ENCODE measurements around the gene CENPM. TPM values are rescaled to one million over a fixed set of nuclear protein-coding genes. Genes with fewer than 3 reads are reported as not detected.
A peak's percentile ranks its signal among the peaks of the same experiment; 100 is the strongest.
"Not testable (repeated sequence)": the region's sequence is repeated elsewhere in the genome, so short reads cannot be mapped to it uniquely, and the experiment has no call there.

CENPM gene
- polyA plus RNA-seq, 3 donors from 2014 or later = 4.3 to 9.3 (median 5.5) TPM

DNA sequence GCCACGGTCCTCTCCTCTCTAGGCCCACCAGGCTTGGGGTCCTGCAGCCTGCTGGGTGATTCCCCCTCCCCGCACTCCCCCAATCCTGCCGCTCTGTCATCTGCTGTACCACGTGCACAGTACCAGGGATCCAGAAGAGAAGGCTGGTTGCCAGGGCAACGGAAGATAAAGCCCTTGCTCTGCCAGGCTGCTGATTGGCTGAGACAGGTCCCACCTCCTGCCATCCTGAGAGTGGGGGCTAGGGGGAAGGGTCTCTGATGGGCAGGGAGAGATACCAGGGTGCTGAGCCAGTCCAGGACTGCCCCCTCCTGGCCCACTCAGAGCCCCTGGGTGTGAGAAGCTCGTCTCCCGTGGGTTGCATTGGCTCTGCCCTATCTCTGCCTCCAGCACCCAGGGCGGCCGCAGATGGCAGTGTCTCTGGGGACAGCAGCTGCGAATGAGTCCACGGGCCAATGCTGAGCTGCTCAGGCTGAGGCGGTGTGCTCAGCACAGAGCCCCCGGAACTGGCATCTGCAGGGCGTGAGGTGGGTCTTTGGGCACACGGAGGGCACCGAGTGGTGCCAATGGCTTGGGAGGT, 5.0 kb upstream of the CENPM start, which contains the start of gene SMIM45:
TSS of gene SMIM45 (plus strand) at position 253 of the 577 bp plus-strand sequence.
- no peak for DNase-seq
- Mint-ChIP-seq H3K27ac (no peak within 1 kb of the TSS), H3K4me3 (no peak within 1 kb of the TSS), H3K4me1 (peaks cover 4 to 6% of the 10 kb centered on the region in 2 donors), H3K36me3 (no peaks in the 10 kb centered on the region), H3K27me3 (ENCODE audit: low read depth in 3 of 3) (peaks cover 0 to 3% (median 0%) of the 10 kb centered on the region in 3 donors), H3K9me3 (no peaks in the 10 kb centered on the region)

- DNase-seq = no peak
- Mint-ChIP-seq H3K4me3 (no peak overlapping the region), H3K27me3 (ENCODE audit: low read depth in 3 of 3) (peaks cover 0 to 5% (median 4%) of the 10 kb centered on the region in 3 donors), H3K36me3 (no peaks in the 10 kb centered on the region), H3K4me1 (peaks cover 17% of the 10 kb centered on the region in 2 donors), H3K27ac (no peak overlapping the region), H3K9me3 (no peaks in the 10 kb centered on the region)
Measured at GRCh38 chr22:41949297-41949965, 2.5 kb upstream of the CENPM start.

- DNase-seq; H3K4me3 Mint-ChIP-seq; H3K27me3 Mint-ChIP-seq (ENCODE audit: low read depth in 3 of 3); H3K36me3 Mint-ChIP-seq; H3K9me3 Mint-ChIP-seq; H3K27ac Mint-ChIP-seq: not testable (repeated sequence)
- peaks cover 17% of the 10 kb centered on the region in 2 donors for H3K4me1 Mint-ChIP-seq
Measured at GRCh38 chr22:41948928-41949296, 2.0 kb upstream of the CENPM start.

DNA sequence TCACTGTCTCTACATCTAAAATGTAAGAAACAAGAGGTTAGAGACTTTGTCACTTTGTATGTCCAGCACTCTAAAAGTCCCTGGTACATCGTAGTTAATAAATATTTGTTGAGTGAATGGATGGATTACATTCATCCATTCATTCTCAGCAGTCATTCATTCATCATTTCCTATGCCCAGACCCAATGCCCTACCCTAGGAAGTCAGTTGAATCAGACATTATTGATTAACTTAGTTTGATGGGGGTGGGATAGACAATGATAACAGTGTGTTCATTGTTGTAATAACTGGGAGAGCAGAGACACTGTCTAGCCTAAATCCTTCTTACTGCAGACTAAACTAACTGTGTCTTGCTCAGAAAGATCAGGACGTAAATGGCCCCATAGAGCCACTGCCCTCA, 1.2 kb upstream of the CENPM start:
- no peak overlapping the region for H3K27ac Mint-ChIP-seq
- peaks cover 17% of the 10 kb centered on the region in 2 donors for H3K4me1 Mint-ChIP-seq
- peaks cover 0 to 5% (median 4%) of the 10 kb centered on the region in 3 donors for H3K27me3 Mint-ChIP-seq (ENCODE audit: low read depth in 3 of 3)
- no peak for DNase-seq
- no peaks in the 10 kb centered on the region for H3K36me3 Mint-ChIP-seq
- H3K4me3 Mint-ChIP-seq = peak overlapping the region in 2 of 5 donors; percentile 14 to 17
- no peaks in the 10 kb centered on the region for H3K9me3 Mint-ChIP-seq

GRCh38 chr22:41947424-41948080, 600 bp upstream of the CENPM start:
- Mint-ChIP-seq H3K27ac (peak overlapping the region in 1 of 6 donors; percentile 70), H3K27me3 (ENCODE audit: low read depth in 3 of 3) (peaks cover 0 to 6% (median 3%) of the 10 kb centered on the region in 3 donors), H3K36me3 (no peaks in the 10 kb centered on the region), H3K4me3 (peak overlapping the region; percentile 91 to 94 (median 93)), H3K9me3 (no peaks in the 10 kb centered on the region), H3K4me1 (peaks cover 17% of the 10 kb centered on the region in 2 donors)
- DNase-seq = no peak

- peak overlapping the region in 2 of 5 donors; percentile 3 to 15 for H3K4me3 Mint-ChIP-seq
- peak overlapping the region in 2 of 6 donors; percentile 15 to 47 for H3K27ac Mint-ChIP-seq
- H3K4me1 Mint-ChIP-seq = peaks cover 32 to 38% of the 10 kb centered on the region in 2 donors
- H3K27me3 Mint-ChIP-seq (ENCODE audit: low read depth in 3 of 3) = peaks cover 11 to 25% (median 15%) of the 10 kb centered on the region in 3 donors
- H3K9me3 Mint-ChIP-seq = no peaks in the 10 kb centered on the region
- DNase-seq = no peak
- H3K36me3 Mint-ChIP-seq = no peaks in the 10 kb centered on the region
Measured at GRCh38 chr22:41943661-41944209, 3.2 kb downstream of the CENPM start.

DNA sequence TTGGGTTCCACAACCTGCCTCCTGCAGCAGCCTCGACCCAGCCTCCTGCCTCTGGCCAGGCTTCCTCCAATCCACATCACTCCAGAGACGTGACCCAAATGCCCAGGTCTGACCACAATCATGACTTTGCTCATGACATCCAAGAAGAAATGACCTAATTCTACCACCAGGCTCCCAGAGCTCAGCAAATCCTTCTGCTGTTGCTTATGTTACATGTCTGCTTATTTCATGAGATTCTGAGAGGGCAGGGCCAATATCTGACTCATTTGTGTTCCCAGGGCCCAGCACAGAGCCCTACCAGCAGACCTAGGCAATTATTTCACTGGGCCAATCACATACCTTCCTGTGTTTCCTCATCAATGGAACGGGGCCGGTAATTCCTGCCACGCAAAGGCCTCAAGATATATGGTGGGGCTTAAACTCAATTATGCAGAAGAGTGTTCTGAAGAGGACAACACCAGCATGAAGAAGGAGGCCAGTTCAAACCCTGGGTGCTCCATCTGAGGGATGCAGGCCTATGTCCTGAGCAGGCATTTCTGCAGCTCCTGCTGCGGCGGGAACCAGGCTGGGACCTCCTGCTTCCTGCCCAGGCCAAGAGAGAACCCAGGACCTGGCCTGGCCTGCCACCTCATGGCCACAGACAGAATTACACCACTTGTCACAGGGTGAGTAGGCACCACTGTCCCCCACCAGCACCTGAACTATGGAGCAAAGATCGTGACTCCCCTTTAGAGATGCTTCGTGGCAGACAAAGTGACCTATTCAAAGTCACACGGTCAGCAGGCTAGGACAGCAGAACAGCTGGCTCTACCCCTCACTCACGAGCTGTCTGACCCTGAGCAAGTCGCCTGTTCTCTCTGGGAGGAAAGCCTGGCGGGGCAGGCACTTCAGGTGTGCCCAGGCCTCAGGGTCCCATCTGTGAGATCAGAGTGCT, 5.9 kb downstream of the CENPM start:
- Mint-ChIP-seq H3K4me3 (peak overlapping the region in 2 of 5 donors; percentile 62 to 89), H3K27ac (peak overlapping the region; percentile 76 to 100 (median 85)), H3K9me3 (no peaks in the 10 kb centered on the region), H3K36me3 (no peaks in the 10 kb centered on the region), H3K27me3 (ENCODE audit: low read depth in 3 of 3) (peaks cover 9 to 23% (median 15%) of the 10 kb centered on the region in 3 donors), H3K4me1 (peaks cover 24 to 28% of the 10 kb centered on the region in 2 donors)
- peak; percentile 77 to 86 (median 79) for DNase-seq

DNA sequence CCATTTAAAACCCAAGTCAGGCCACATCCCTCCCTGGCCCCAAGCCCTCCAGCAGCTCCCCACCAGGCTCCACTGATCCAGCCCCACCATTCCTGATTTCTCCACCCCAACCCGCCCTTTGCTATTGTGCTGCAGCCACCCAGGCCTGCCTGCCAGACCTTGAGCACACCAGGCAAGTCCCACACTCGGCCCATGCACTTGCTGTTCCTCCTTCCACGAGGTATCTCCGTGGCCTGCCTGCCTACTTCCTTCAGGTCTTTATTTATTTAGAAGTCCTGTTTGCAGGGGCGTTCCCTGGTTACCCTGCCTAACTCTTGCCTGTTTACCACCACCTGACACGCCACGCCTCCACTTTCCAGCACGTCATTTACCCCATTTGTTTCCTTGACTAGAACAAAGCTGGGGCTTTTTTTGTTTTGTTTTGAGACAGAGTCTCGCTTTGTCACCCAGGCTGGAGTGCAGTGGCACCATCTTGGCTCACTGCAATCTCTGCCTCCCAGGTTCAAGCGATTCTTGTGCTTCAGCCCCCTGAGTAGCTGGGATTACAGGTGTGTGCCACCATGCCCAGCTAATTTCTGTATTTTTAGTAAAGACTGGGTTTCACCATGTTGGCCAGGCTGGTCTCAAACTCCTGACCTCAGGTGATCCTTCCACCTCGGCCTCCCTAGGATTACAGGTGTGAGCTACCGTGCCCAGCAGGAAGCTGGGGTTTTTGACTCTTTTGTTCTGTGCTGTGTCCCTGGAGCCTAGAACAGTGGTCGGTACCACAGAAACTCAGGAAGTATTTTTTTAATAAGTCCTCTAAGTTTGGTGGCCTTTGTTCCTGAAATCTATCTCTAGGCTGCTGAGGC, 6.7 kb downstream of the CENPM start:
- Mint-ChIP-seq H3K36me3 (no peaks in the 10 kb centered on the region), H3K4me3 (peak overlapping the region in 3 of 5 donors; percentile 39 to 89 (median 65)), H3K4me1 (peaks cover 18 to 21% of the 10 kb centered on the region in 2 donors), H3K27me3 (ENCODE audit: low read depth in 3 of 3) (peaks cover 9 to 21% (median 15%) of the 10 kb centered on the region in 3 donors), H3K9me3 (no peaks in the 10 kb centered on the region), H3K27ac (peak overlapping the region; percentile 84 to 100 (median 90))
- peak; percentile 43 to 89 (median 58) for DNase-seq

GRCh38 chr22:41936894-41937169, 10.1 kb downstream of the CENPM start:
- peaks cover 9 to 20% (median 15%) of the 10 kb centered on the region in 3 donors for H3K27me3 Mint-ChIP-seq (ENCODE audit: low read depth in 3 of 3)
- no peak for DNase-seq
- H3K4me3 Mint-ChIP-seq = no peak overlapping the region
- H3K36me3 Mint-ChIP-seq = no peaks in the 10 kb centered on the region
- no peak overlapping the region for H3K27ac Mint-ChIP-seq
- H3K9me3 Mint-ChIP-seq = no peaks in the 10 kb centered on the region
- peaks cover 15 to 21% of the 10 kb centered on the region in 2 donors for H3K4me1 Mint-ChIP-seq

- H3K27ac Mint-ChIP-seq = no peak overlapping the region
- H3K9me3 Mint-ChIP-seq = no peaks in the 10 kb centered on the region
- peaks cover 9 to 13% (median 11%) of the 10 kb centered on the region in 3 donors for H3K27me3 Mint-ChIP-seq (ENCODE audit: low read depth in 3 of 3)
- H3K4me1 Mint-ChIP-seq = peaks cover 8 to 12% of the 10 kb centered on the region in 2 donors
- H3K36me3 Mint-ChIP-seq = no peaks in the 10 kb centered on the region
- no peak for DNase-seq
- H3K4me3 Mint-ChIP-seq = no peak overlapping the region
Measured at GRCh38 chr22:41935509-41935908, 11.4 kb downstream of the CENPM start.

- no peaks in the 10 kb centered on the region for H3K9me3 Mint-ChIP-seq
- H3K4me1 Mint-ChIP-seq = peaks cover 6 to 7% of the 10 kb centered on the region in 2 donors
- H3K27ac Mint-ChIP-seq = no peak overlapping the region
- no peaks in the 10 kb centered on the region for H3K36me3 Mint-ChIP-seq
- H3K27me3 Mint-ChIP-seq (ENCODE audit: low read depth in 3 of 3) = peaks cover 7 to 12% (median 8%) of the 10 kb centered on the region in 3 donors
- no peak overlapping the region for H3K4me3 Mint-ChIP-seq
- no peak for DNase-seq
Measured at GRCh38 chr22:41935015-41935351, 12.0 kb downstream of the CENPM start.

DNA sequence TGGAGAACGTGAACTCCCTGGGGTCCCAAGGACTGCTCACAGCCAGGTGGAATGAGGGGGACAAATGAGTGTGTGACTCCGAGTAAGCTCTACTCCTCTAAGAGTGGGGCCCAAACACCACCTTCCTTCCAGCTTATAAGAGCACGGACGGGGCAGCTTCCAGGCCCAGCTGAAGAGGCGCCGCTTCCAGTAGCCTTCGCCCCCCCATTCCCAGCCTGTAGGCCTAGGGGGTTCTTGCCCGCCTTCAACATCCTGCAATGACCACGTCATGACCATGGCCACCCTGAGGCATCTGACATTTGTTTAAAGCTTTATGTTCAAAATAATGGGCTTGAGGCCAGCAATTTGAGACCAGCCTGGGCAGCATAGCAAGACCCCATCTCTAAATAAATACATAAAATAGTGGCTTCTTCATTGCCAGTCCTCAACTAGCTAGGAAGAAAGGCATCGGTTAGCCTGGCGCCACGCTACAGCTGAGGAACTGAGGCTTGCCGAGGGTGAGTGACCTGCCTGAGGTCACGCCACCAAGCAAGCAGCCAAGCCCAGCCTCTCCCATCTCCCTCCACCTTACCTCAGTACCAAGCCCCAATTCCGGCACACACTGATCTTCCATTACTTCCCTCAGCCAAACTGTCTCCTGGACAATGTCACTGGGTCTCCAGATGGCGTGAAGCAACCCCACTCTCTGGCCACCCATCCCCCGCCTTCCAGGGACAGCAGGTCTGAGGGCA, 12.5 kb downstream of the CENPM start:
- H3K36me3 Mint-ChIP-seq = no peaks in the 10 kb centered on the region
- no peak overlapping the region for H3K4me3 Mint-ChIP-seq
- peaks cover 2% of the 10 kb centered on the region in 2 donors for H3K4me1 Mint-ChIP-seq
- DNase-seq = no peak
- H3K27ac Mint-ChIP-seq = no peak overlapping the region
- H3K27me3 Mint-ChIP-seq (ENCODE audit: low read depth in 3 of 3) = peaks cover 2 to 7% (median 3%) of the 10 kb centered on the region in 3 donors
- no peaks in the 10 kb centered on the region for H3K9me3 Mint-ChIP-seq

All from immature natural killer cell (primary cell).